GM19238 (cell line): ENCODE results near the gene E2F8.

ENCODE experiments used
- DNase-seq: peaks from one replicate; pipeline ENCODE4 v3.0.0; 2011; ENCODE audit warnings: low spot score; ENCODE audit not compliant: insufficient read length

E2F8 gene

GRCh38 chr11:19220903-19221724 is 19.6 kb downstream of the E2F8 start:
- no peak for DNase-seq

- no peak for DNase-seq
Observed at GRCh38 chr11:19218786-19219460, 21.8 kb downstream of the E2F8 start.

- DNase-seq = no peak
Observed at GRCh38 chr11:19218216-19218615, 22.5 kb downstream of the E2F8 start.

- DNase-seq = no peak
Observed at GRCh38 chr11:19216709-19217374, 23.9 kb downstream of the E2F8 start.

GRCh38 chr11:19216021-19216420 is 24.7 kb downstream of the E2F8 start:
- DNase-seq = no peak

- no peak for DNase-seq
Observed at GRCh38 chr11:19209617-19210370, 31.0 kb downstream of the E2F8 start.

GRCh38 chr11:19208959-19209546 is 31.7 kb downstream of the E2F8 start:
- DNase-seq = no peak

GRCh38 chr11:19208181-19208580 is 32.6 kb downstream of the E2F8 start:
- no peak for DNase-seq

GRCh38 chr11:19204836-19205235 is 35.9 kb downstream of the E2F8 start:
- DNase-seq = no peak

- DNase-seq = no peak
Observed at GRCh38 chr11:19201737-19202605, 38.8 kb downstream of the E2F8 start, which contains the start of gene CSRP3. TSS of gene CSRP3 (minus strand) at chr11:19201983. CDS start at chr11:19192448, 9,535 bp downstream.

GRCh38 chr11:19200410-19201201 is 40.1 kb downstream of the E2F8 start:
- no peak for DNase-seq

- DNase-seq = no peak
Observed at GRCh38 chr11:19199771-19200170, 41.0 kb downstream of the E2F8 start.

GRCh38 chr11:19199048-19199447 is 41.7 kb downstream of the E2F8 start:
- DNase-seq = no peak

- no peak for DNase-seq
Observed at GRCh38 chr11:19196432-19196831, 44.3 kb downstream of the E2F8 start.

- DNase-seq = no peak
Observed at GRCh38 chr11:19194620-19195308, 46.0 kb downstream of the E2F8 start.

- no peak for DNase-seq
Observed at GRCh38 chr11:19193916-19194315, 46.8 kb downstream of the E2F8 start.

- DNase-seq = no peak
Observed at GRCh38 chr11:19191530-19192169, 49.1 kb downstream of the E2F8 start.

GRCh38 chr11:19187833-19188258 is 52.9 kb downstream of the E2F8 start:
- no peak for DNase-seq
